HG02623 (cell line): ENCODE results near the gene FANK1.

ENCODE experiments used
- ATAC-seq: cut with Tn5 transposase; IDR thresholded peaks from one replicate; pipeline ENCODE4 v1.9.1; 2021; ENCODE audit warnings: moderate library complexity; ENCODE audit not compliant: unreplicated experiment

FANK1 gene

GRCh38 chr10:125984865-125985495, 88.6 kb downstream of the FANK1 start:
- ATAC-seq = no peak

DNA sequence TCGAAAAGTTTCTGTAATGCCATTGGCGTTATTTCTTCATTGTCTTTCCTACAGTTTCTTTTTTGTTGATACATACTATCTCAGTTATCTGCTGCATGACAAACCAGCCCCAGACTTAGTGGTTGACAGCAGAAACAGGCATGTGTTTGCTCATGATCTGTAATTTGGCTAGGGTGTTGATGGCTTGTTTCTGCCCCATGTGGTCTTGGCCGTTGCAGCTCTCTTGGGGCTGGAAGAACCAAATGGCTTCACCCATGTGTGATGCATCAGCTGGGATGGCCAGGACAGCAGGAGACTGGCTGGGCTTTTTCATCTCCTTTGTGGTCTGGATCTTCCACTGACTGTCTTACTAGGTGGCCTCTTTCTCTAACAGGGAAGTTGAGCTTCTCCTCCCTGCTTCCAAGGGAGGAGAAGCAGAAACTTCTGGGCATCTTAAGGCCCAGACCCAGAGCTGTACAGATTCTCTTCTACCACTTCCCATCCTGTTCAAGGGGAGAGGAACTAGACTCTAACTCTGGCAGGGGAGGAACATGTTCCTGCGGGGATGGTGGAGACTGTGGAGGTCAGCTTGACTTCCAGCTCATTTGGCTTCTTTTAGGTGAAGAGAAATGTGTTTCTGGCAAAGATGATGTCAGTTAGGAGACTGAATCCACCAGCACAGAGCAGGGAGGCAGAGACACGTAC, 89.3 kb downstream of the FANK1 start:
- no peak for ATAC-seq

DNA sequence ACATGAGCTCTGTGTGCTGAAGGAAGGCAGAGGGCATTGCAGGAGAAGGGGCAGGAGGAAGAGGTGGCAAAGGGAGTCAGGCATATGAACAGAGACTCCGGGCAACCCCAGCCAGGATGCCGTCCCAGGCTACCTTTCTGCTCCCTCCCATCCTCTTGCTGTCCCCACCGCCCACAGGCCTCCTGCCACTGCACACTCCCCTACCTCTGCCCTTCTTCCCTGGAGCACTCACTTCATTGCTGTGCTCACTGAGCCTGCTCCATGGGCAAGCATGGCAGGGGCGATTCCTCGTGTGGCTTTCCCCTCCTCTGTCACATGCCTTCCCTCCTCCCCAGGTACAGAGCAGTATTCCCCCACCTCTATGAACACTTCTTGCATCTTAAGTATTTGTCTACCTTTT, 93.4 kb downstream of the FANK1 start:
- ATAC-seq = no peak

- ATAC-seq = no peak
These were observed 94.6 kb downstream of the FANK1 start for GRCh38 chr10:125990974-125991373.

- ATAC-seq = no peak
These were observed 95.0 kb downstream of the FANK1 start for GRCh38 chr10:125991392-125991791.

DNA sequence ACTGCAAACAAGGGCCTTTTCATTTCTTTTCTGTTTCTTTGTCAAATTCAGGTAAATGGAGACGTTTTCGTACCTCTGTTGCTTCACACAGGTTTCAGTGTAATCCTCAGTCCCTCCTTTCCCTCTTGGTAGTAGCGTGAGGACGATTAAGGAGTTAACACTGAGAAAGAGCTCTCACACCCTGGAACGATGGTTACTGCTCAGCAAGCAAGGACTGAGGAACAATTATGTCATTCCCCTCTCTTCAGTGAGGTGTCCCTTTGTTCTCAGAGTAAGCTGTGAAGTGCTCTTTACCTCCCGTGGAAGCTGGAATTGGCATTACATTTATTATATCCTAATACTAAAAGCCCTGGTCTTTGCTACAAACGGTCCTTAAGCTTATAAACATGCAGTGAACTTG, 95.9 kb downstream of the FANK1 start:
- ATAC-seq = no peak

- no peak for ATAC-seq
These were observed 98.2 kb downstream of the FANK1 start for GRCh38 chr10:125994601-125995000.

- no peak for ATAC-seq
These were observed 99.5 kb downstream of the FANK1 start for GRCh38 chr10:125995726-125996304.

DNA sequence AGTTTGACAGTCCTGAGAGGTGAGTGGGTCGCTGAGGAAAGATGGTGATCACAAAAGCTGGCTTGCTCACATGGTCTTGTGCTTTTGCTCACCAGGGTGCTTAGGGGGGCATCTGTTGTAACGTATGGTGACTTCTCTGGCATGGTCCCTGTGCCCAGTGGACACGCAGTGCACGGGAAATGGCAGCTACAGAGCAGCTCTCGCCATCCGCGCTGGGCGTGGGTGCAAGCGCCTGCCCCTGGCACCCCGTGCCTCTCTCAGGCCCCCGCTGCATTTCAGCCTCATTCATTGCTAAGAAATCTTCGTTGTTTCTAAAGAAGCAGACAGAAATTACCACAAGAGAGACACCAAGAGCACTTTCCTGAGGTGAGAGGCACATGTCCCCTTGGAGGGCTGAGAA, 101.2 kb downstream of the FANK1 start:
- no peak for ATAC-seq

DNA sequence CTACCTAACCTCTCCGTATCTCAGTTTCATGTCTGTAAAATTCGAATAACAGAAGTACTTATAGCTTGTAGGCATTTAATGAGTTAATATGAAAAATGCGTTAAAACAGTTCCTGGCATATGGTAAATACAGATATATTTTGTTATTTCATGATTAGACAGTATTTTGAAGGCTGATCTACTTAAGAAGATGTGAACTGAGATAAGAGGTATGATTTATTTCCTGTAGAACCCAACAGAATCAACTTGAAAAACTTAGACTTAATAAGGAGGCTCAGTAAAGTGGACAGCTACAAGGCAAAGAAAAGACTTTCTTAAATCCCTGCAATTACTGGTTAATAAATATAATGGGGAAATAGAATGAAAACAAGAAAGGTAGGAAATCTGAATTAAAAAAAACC, 103.3 kb downstream of the FANK1 start:
- ATAC-seq = no peak

GRCh38 chr10:126001576-126001975, 105.2 kb downstream of the FANK1 start:
- ATAC-seq = no peak

DNA sequence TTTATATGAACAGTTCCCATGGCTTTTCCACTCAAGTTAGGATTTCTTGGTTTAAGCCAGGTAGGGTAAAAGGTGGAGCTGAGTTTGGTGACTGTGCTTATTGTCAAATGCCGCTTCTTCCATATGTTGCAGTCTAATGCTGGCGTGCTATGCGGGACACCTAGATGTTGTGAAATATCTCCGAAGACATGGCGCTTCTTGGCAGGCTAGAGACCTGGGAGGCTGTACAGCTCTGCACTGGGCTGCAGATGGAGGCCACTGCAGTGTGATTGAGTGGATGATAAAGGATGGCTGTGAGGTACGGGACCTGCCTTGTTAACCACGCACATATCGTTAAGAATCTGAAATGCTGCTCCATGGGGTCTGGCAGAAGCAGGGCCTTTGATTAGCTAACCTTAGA, 108.4 kb downstream of the FANK1 start:
- no peak for ATAC-seq

DNA sequence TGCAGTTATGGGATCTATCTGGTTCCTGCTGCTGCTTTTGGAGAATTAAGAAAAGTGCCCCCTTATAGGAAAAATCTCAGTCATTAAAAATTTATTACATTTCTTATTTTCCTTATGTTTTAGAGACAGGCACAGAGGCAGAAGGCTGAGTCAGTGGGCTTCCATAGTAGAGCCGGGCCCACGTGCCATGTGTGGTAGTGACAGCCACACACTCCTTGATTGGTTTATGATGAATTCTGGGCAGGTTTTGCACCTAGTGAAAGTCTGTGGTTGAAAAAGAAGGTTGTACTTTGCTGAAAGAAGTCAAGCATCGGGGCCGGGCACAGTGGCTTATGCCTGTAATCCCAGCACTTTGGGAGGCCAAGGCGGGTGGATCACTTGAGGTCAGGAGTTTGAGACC, 109.9 kb downstream of the FANK1 start:
- no peak for ATAC-seq

DNA sequence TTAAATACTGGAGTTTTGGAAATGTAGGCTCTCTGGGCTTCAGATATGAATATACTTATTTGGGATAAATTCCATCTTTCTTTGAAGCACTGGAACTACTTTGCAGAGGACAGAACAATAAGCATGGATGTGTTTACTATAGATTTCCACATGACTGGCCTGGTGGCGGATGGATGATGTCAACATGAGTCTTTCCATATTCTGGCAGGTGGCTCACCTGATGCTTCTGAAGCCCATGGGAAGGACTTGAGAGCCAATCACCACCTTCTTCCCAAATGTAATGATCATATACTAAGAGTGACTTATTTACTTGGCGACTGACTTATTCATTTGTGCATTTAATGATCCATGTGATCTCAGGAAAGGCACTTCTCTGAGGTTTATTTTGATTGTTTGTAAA, 110.5 kb downstream of the FANK1 start:
- ATAC-seq = no peak

DNA sequence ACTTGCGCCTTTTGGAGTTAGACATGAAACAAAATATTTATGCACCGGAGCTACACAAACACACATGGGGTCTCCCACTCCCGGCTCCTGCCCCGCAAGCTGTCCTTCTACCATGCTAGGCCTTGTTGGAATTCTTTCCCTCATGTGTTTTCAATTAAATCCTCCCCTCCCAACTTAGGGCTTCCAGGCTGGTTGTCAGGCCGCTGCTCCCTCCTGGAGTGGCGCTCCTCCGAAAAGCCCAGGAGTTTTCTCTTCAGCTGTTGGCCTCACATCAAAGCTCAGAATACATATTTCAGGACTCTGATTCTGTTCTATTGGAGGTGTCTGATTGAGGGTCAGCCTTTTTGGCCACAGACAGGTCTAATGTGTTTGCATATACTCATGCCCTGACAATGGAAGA, 113.3 kb downstream of the FANK1 start:
- no peak for ATAC-seq

DNA sequence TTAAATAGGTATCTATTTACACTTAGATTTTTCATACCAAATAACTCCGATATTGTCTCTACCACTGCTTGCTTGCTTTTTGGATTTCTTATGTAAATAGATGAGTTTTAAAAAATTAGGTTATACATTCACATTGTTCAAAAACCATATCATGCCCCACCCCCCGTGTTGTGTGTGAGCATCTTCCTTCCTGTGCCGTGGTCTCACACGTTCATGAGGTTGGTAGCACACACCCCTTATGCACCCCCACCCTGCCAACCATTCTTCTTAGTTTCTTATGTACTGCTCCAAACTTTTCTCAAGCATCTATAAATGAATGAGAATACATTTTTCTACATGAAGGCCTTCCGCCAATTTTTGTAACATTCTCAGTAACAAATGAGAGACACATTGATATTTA, 115.6 kb downstream of the FANK1 start:
- no peak for ATAC-seq

DNA sequence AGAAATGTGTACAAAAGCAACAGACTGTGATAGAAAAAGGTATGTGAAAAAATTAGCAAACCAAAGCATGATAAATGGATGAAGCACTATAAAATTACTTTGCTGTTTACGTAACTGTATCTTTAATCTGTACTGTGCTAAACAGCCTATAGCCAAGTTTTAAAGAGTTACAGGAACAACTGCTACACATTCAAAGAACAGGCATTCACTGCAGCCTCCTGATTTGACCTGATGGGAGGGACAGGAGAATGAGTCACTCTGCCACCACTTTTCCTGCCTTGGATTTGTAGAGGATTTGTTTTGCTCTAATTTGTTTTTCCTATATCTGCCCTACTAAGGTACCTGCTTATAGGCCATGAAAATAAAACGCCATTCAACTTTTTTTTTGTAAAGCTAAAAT, 116.1 kb downstream of the FANK1 start:
- no peak for ATAC-seq

DNA sequence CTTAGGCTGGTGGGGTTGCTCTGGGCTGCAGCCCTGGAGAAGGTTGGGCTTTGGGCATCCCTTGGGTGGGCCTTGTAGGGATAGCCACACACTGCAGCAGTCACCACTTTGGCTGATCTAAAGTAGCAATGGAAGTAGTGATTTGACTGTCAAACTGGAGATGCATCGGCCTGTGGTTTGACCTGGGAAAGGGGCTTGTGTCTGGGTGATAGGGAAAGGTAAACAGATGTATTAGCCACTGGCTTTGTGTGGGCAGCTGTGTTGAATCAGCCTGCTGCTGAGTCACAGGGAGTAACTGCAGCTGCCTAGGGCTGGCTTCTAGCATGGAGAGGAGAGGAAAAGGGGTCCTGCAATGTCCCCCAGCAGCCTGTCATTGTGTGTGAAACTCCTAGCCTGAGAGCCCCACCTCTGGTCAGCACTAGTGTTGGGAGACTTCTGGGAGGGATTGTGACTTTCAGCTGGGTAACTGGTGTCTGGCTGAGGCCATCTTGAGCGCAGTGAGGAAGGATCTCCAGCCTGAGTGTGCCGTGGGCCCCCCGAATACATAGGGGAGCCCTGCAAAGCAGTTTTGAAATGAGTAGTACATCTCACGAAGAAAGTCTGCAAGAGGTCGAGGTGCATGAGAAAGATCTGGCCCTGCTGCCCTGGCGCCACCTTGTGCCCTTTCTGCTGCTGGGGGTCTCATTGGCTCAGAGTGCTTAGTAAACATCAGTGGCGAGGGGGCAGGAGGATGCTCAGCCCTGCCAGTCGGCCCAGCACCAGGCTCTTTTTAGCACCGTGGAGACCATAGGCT, 117.3 kb downstream of the FANK1 start:
- peak; percentile 56 for ATAC-seq

- ATAC-seq = no peak
These were observed 117.9 kb downstream of the FANK1 start for GRCh38 chr10:126014309-126014708.

- ATAC-seq = no peak
These were observed 119.0 kb downstream of the FANK1 start for GRCh38 chr10:126015413-126015812.

DNA sequence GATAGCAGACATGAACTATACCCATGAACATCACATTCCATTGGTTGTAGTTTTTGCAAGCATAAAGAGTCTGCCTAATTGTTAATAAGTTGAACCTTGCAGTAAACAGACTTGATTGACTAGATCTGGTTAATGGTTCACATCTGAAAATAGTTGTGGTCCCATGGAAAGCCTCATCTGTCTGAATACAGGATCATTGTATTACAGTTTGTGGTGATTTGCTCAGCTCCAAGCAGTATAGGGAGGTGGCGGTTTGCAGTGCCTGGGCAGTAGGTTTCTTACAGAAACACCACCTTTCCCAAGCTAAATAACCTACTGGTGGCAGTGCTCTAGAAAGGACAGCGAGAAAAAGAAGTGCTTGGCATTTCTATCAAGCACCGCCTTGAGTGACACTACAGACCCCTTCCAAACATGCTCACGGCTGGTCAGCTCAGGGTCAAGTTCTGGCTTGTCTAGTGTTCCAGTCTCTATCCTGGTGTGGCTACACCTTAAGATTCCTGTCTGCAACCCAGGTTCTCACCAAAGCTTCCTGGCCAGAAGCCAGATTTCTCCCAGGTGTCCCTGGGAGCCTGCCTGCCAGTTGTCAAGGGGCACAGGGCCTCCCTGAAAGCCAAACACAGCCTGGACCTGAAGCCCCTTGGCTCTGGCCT, 119.9 kb downstream of the FANK1 start:
- no peak for ATAC-seq
